GM19193 (cell line): Measurements from ENCODE around the gene CTPS2.

ENCODE experiments used
- POLR2A ChIP-seq: IDR thresholded peaks from 4 replicates; pipeline ENCODE4 v1.6.1; 2011; ENCODE audit not compliant: insufficient read depth, insufficient read length; ENCODE audit errors: extremely low read depth

CTPS2 gene

DNA sequence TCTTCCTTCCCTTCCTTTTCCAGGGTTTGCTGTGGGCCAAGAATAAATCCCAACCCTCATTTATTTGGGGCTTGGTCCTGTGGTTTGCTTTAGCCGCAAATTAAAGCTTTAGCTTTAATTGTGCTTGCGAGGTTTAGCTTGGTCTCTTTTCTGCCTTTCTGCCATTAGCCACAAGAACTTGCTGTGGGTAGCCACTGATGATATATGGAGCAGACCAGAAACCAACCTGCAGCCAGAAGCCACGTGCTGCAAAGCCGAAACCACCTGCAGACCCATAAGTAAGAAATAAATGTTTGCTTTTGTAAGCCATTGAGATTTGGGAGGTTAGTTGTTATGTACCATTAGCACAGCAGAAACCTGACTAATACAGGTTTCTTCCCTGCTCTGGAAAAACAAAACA is 152.3 kb downstream of the CTPS2 start:
- TF ChIP-seq POLR2A = no peak

GRCh38 chrX:16559206-16559619 is 153.3 kb downstream of the CTPS2 start:
- TF ChIP-seq POLR2A = no peak

GRCh38 chrX:16558489-16558888 is 154.0 kb downstream of the CTPS2 start:
- TF ChIP-seq POLR2A = no peak

DNA sequence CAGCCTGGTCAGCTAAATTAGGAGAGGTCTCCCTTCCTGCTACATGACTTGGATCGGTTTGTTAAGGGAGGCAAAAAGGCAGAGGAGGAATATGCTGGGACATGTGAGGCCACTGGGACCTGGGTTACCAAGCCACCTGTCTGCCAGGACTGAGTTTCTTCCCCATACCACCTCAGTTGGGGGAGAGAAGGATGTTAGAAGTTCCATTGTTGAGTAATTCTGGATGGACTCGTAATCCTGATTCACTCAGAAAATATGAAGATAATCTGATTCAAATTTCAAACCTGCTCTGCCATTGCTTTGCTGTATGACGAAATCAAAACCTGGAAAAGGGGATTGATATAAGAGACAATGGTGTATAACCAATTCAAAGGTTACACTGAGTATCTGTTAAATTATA is 159.9 kb downstream of the CTPS2 start:
- TF ChIP-seq POLR2A = no peak

GRCh38 chrX:16547644-16548043 is 164.8 kb downstream of the CTPS2 start:
- no peak for TF ChIP-seq POLR2A

DNA sequence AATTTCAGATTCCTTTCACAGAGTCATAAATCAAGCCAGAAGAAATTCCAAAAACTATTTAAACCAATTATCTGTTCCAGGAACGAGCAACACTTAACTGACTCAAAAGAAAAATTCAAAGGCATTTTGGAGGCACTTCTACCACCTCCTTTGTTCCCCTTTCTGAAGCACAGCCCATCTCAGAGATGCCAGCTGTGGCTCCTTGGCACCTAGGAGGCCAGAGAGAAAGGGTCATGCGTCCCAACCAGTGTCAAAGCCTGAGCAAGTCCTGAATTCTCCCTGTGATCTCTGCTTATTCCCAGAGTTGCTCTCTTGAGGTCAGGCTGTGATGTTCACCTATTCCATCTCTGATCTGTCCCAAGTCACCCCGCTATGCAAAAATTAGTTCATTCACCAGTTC is 167.5 kb downstream of the CTPS2 start:
- no peak for TF ChIP-seq POLR2A
